Urothelium cell line (cell line): ENCODE data around the gene SLC44A5.
A peak's percentile ranks its signal among the peaks of the same experiment; 100 is the strongest.
"Not testable (repeated sequence)": the region's sequence is repeated elsewhere in the genome, so short reads cannot be mapped to it uniquely, and the experiment has no call there.

Experiments
- DNase-seq: peaks from one replicate; pipeline ENCODE4 v3.0.0; 2011; ENCODE audit warnings: low spot score, mixed read lengths
- FAIRE-seq: peaks from 2 replicates; lab custom pipeline; 2011; peaks lifted over from hg19 to GRCh38; lab: Jason Lieb, UNC

The SLC44A5 gene

GRCh38 chr1:75611014-75611413 lies at the start of gene SLC44A5:
SLC44A5 (minus strand) TSS chr1:75611114; CDS start chr1:75541447, 69,667 bp downstream.
- no peak for DNase-seq
- FAIRE-seq = no peak

GRCh38 chr1:75655931-75656330 lies 45.0 kb upstream of the SLC44A5 start:
- DNase-seq = no peak
- no peak for FAIRE-seq

- not testable (repeated sequence) for FAIRE-seq, DNase-seq
Measured at GRCh38 chr1:75647183-75647582, 36.3 kb upstream of the SLC44A5 start.

- FAIRE-seq, DNase-seq: not testable (repeated sequence)
Measured at GRCh38 chr1:75645153-75645552, 34.2 kb upstream of the SLC44A5 start.

- no peak for FAIRE-seq
- DNase-seq = no peak
Measured at GRCh38 chr1:75643460-75643859, 32.5 kb upstream of the SLC44A5 start.

- no peak for DNase-seq
- FAIRE-seq = no peak
Measured at GRCh38 chr1:75641325-75641724, 30.4 kb upstream of the SLC44A5 start.

GRCh38 chr1:75640137-75640536 lies 29.2 kb upstream of the SLC44A5 start:
- DNase-seq = no peak
- no peak for FAIRE-seq

- DNase-seq = peak; percentile 35
- FAIRE-seq = no peak
Measured at GRCh38 chr1:75632350-75632949, 21.5 kb upstream of the SLC44A5 start.

GRCh38 chr1:75630998-75631397 lies 20.1 kb upstream of the SLC44A5 start:
- FAIRE-seq (no peak), DNase-seq (no peak)

GRCh38 chr1:75630004-75630594 lies 19.2 kb upstream of the SLC44A5 start:
- DNase-seq (no peak), FAIRE-seq (no peak)

GRCh38 chr1:75625795-75626194 lies 14.9 kb upstream of the SLC44A5 start:
- FAIRE-seq (no peak), DNase-seq (no peak)

GRCh38 chr1:75618382-75618781 lies 7.5 kb upstream of the SLC44A5 start:
- DNase-seq = no peak
- FAIRE-seq = no peak

GRCh38 chr1:75616436-75617433 lies 5.8 kb upstream of the SLC44A5 start:
- FAIRE-seq = no peak
- peak; percentile 7 for DNase-seq

- DNase-seq = peak; percentile 58
- no peak for FAIRE-seq
Measured at GRCh38 chr1:75615613-75616435, 4.9 kb upstream of the SLC44A5 start.

GRCh38 chr1:75614399-75614756 lies 3.5 kb upstream of the SLC44A5 start:
- no peak for DNase-seq
- peak; percentile 42 for FAIRE-seq

- DNase-seq (no peak), FAIRE-seq (no peak)
Measured at GRCh38 chr1:75613916-75614315, 3.0 kb upstream of the SLC44A5 start.

GRCh38 chr1:75612976-75613375 lies 2.1 kb upstream of the SLC44A5 start:
- FAIRE-seq = no peak
- DNase-seq = no peak

GRCh38 chr1:75602486-75602885 lies 8.4 kb downstream of the SLC44A5 start:
- DNase-seq = no peak
- FAIRE-seq = no peak

GRCh38 chr1:75600781-75601180 lies 10.1 kb downstream of the SLC44A5 start:
- DNase-seq (no peak), FAIRE-seq (no peak)

- FAIRE-seq = no peak
- DNase-seq = no peak
Measured at GRCh38 chr1:75594327-75594726, 16.6 kb downstream of the SLC44A5 start.

- not testable (repeated sequence) for FAIRE-seq
Measured at GRCh38 chr1:75593457-75593856, 17.5 kb downstream of the SLC44A5 start.

More at GRCh38 chr1:75593457-75593856, 17.5 kb downstream of the SLC44A5 start:
- DNase-seq = not testable (repeated sequence)
